ENCODE data around the gene EAPP. TPM values are rescaled to one million over a fixed set of nuclear protein-coding genes. Genes with fewer than 3 reads are reported as not detected.

Gene EAPP
- total and polyA plus RNA-seq, 2 experiments from 2014 or later = 25.0 to 53.6 TPM

DNA sequence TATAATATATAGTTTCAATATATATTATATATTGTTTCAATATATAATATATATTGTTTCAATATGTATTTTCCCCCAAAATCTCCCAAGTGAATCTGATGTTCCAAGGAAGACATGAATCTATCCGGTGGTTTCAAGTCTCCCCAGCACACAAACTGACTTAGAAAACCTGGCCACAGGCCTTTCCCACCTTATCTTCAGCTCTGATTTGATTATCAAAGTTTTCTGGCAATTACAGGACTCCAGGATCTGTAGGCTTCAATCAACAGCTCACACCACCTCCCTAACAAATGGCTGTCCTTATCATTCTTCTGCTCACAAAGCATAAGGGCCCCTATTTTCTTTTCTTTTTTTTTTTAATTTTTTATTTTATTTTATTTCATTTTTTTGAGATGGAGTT, 54.8 kb downstream of the EAPP start (continued):
- TF ChIP-seq, protein P1, sequence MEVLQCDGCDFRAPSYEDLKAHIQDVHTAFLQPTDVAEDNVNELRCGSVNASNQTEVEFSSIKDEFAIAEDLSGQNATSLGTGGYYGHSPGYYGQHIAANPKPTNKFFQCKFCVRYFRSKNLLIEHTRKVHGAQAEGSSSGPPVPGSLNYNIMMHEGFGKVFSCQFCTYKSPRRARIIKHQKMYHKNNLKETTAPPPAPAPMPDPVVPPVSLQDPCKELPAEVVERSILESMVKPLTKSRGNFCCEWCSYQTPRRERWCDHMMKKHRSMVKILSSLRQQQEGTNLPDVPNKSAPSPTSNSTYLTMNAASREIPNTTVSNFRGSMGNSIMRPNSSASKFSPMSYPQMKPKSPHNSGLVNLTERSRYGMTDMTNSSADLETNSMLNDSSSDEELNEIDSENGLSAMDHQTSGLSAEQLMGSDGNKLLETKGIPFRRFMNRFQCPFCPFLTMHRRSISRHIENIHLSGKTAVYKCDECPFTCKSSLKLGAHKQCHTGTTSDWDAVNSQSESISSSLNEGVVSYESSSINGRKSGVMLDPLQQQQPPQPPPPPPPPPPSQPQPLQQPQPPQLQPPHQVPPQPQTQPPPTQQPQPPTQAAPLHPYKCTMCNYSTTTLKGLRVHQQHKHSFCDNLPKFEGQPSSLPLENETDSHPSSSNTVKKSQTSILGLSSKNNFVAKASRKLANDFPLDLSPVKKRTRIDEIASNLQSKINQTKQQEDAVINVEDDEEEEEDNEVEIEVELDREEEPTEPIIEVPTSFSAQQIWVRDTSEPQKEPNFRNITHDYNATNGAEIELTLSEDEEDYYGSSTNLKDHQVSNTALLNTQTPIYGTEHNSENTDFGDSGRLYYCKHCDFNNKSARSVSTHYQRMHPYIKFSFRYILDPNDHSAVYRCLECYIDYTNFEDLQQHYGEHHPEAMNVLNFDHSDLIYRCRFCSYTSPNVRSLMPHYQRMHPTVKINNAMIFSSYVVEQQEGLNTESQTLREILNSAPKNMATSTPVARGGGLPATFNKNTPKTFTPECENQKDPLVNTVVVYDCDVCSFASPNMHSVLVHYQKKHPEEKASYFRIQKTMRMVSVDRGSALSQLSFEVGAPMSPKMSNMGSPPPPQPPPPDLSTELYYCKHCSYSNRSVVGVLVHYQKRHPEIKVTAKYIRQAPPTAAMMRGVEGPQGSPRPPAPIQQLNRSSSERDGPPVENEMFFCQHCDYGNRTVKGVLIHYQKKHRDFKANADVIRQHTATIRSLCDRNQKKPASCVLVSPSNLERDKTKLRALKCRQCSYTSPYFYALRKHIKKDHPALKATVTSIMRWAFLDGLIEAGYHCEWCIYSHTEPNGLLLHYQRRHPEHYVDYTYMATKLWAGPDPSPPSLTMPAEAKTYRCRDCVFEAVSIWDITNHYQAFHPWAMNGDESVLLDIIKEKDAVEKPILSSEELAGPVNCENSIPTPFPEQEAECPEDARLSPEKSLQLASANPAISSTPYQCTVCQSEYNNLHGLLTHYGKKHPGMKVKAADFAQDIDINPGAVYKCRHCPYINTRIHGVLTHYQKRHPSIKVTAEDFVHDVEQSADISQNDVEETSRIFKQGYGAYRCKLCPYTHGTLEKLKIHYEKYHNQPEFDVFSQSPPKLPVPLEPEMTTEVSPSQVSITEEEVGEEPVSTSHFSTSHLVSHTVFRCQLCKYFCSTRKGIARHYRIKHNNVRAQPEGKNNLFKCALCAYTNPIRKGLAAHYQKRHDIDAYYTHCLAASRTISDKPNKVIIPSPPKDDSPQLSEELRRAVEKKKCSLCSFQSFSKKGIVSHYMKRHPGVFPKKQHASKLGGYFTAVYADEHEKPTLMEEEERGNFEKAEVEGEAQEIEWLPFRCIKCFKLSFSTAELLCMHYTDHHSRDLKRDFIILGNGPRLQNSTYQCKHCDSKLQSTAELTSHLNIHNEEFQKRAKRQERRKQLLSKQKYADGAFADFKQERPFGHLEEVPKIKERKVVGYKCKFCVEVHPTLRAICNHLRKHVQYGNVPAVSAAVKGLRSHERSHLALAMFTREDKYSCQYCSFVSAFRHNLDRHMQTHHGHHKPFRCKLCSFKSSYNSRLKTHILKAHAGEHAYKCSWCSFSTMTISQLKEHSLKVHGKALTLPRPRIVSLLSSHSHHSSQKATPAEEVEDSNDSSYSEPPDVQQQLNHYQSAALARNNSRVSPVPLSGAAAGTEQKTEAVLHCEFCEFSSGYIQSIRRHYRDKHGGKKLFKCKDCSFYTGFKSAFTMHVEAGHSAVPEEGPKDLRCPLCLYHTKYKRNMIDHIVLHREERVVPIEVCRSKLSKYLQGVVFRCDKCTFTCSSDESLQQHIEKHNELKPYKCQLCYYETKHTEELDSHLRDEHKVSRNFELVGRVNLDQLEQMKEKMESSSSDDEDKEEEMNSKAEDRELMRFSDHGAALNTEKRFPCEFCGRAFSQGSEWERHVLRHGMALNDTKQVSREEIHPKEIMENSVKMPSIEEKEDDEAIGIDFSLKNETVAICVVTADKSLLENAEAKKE (CRISPR knock-in tag; IDR thresholded peaks at IDR 0.05) = no peak
- TF ChIP-seq CREB1 (CRISPR knock-in tag; IDR thresholded peaks at IDR 0.05; ENCODE audit: low read depth) (no peak), STAT1 (IDR thresholded peaks at IDR 0.05; ENCODE audit: unreplicated experiment) (no peak), ZNF331 (CRISPR knock-in tag; IDR thresholded peaks at IDR 0.05; ENCODE audit: low read depth) (no peak), JUNB (IDR thresholded peaks at IDR 0.05; ENCODE audit: unreplicated experiment) (no peak), POLR2AphosphoS5 (IDR thresholded peaks at IDR 0.05; ENCODE audit: low read depth) (no peak), NANOG (IDR thresholded peaks at IDR 0.05; ENCODE audit: borderline replicate concordance) (no peak)
- TF ChIP-seq, protein P2, sequence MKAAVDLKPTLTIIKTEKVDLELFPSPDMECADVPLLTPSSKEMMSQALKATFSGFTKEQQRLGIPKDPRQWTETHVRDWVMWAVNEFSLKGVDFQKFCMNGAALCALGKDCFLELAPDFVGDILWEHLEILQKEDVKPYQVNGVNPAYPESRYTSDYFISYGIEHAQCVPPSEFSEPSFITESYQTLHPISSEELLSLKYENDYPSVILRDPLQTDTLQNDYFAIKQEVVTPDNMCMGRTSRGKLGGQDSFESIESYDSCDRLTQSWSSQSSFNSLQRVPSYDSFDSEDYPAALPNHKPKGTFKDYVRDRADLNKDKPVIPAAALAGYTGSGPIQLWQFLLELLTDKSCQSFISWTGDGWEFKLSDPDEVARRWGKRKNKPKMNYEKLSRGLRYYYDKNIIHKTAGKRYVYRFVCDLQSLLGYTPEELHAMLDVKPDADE (IDR thresholded peaks at IDR 0.05) = no peak

DNA sequence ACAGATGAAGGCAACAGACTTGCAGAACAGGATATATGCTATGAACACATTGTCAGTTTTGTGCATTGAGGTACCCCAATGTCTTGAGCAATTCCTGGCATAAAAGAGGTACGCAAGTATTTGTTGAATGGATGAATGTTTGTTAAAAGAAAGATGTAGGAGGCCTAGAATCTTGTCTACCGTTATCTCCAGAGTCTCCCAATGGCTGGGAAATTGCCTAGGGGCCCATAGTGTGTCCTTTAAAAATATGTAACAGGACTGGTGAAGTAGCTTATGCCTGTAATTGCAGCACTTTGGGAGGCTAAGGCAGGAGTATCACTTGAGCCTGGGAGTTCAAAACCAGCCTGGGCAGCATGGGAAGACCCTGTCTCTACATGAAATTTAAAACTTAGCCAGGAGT, 57.0 kb downstream of the EAPP start:
- no peaks in the 10 kb centered on the region for H3K36me3 Mint-ChIP-seq (ENCODE audit: low read depth)
- peaks cover 11% of the 10 kb centered on the region; the same call in 2 of the 3 replicates for H3K4me1 Mint-ChIP-seq
- H3K27ac ChIP-seq (ENCODE audit: low read depth) = no peak overlapping the region
- ATAC-seq (no peak), DNase-seq (ENCODE audit: low spot score) (no peak)
- H3K36me3 ChIP-seq (ENCODE audit: insufficient read depth) = no peaks in the 10 kb centered on the region
- H3K4me3 ChIP-seq = no peak overlapping the region
- no peaks in the 10 kb centered on the region for H3K27me3 ChIP-seq (ENCODE audit: insufficient read depth)
- peaks cover 6% of the 10 kb centered on the region; the same call in 1 of the 2 replicates for H3K4me1 ChIP-seq (ENCODE audit: insufficient read depth)
- H3K9me2 ChIP-seq (ENCODE audit: insufficient read depth) = no peaks in the 10 kb centered on the region
- no peaks in the 10 kb centered on the region for H3K79me2 ChIP-seq (replicated peaks; ENCODE audit: insufficient read depth)
- no peak overlapping the region for H3K4me2 ChIP-seq
- H3K9me3 Mint-ChIP-seq = no peaks in the 10 kb centered on the region
- no peaks in the 10 kb centered on the region for H4K20me1 ChIP-seq (replicated peaks; ENCODE audit: insufficient read depth)
- no peak overlapping the region for H2AFZ ChIP-seq
- H3K27ac Mint-ChIP-seq = no peak overlapping the region
- no peak overlapping the region for H3K4me3 Mint-ChIP-seq
- peaks cover 1% of the 10 kb centered on the region for H3K27me3 Mint-ChIP-seq (ENCODE audit: insufficient read depth, low read depth, poor library complexity)
- no peaks in the 10 kb centered on the region for H3F3A ChIP-seq (replicated peaks; ENCODE audit: low read depth)
- TF ChIP-seq ZNF331 (CRISPR knock-in tag; IDR thresholded peaks at IDR 0.05; ENCODE audit: low read depth) = no peak
- TF ChIP-seq, protein P3, sequence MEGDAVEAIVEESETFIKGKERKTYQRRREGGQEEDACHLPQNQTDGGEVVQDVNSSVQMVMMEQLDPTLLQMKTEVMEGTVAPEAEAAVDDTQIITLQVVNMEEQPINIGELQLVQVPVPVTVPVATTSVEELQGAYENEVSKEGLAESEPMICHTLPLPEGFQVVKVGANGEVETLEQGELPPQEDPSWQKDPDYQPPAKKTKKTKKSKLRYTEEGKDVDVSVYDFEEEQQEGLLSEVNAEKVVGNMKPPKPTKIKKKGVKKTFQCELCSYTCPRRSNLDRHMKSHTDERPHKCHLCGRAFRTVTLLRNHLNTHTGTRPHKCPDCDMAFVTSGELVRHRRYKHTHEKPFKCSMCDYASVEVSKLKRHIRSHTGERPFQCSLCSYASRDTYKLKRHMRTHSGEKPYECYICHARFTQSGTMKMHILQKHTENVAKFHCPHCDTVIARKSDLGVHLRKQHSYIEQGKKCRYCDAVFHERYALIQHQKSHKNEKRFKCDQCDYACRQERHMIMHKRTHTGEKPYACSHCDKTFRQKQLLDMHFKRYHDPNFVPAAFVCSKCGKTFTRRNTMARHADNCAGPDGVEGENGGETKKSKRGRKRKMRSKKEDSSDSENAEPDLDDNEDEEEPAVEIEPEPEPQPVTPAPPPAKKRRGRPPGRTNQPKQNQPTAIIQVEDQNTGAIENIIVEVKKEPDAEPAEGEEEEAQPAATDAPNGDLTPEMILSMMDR (conservative IDR thresholded peaks at IDR 0.05; ENCODE audit: low read depth in 2 of 2) = no peak
